HepG2 (cell line): ENCODE results near the gene BRCA1. TPM values are rescaled to one million over a fixed set of nuclear protein-coding genes. Genes with fewer than 3 reads are reported as not detected.

Experiments
- DR1 ChIP-seq: sonication (generic); formaldehyde crosslinking; IDR thresholded peaks from 2 replicates; pipeline ENCODE4 v1.8.0; 2021; ENCODE audit warnings: mild to moderate bottlenecking, missing genetic modification reagents, inconsistent platforms
- ETV6 ChIP-seq: sonication (generic); formaldehyde crosslinking; conservative IDR thresholded peaks from 2 replicates; pipeline ENCODE4 v1.4.0; 2020; ENCODE audit warnings: missing genetic modification reagents
- HMG20A ChIP-seq: IDR thresholded peaks from 2 replicates; pipeline ENCODE4 v1.6.1; 2016; ENCODE audit warnings: borderline replicate concordance
- KDM3A ChIP-seq: IDR thresholded peaks from 2 replicates; pipeline ENCODE4 v1.6.1; 2018; ENCODE audit warnings: low read depth, missing compliant biosample characterization
- MAFK ChIP-seq, 2 experiments: IDR thresholded peaks in 1 of 2; conservative IDR thresholded peaks in 1 of 2; 2 replicates each; pipeline ENCODE4 v1.6.1; 2011; ENCODE audit warnings: improper control_type of control experiment in 2 of 2, low read length in 2 of 2
- NCOR1 ChIP-seq: fragments of 200-600 bp; sonication (generic); IDR thresholded peaks from 2 replicates; pipeline ENCODE4 v1.7.0; 2017; ENCODE audit warnings: antibody characterized with exemption, low read length, borderline replicate concordance
- SNRNP70 ChIP-seq: fragments of 200-400 bp; formaldehyde crosslinking; IDR thresholded peaks from 2 replicates; pipeline ENCODE4 v1.6.1; 2017; ENCODE audit warnings: mild to moderate bottlenecking, low read depth, low read length, moderate library complexity
- THYN1 ChIP-seq: sonication (generic); formaldehyde crosslinking; IDR thresholded peaks from 2 replicates; pipeline ENCODE4 v1.8.1; 2023; ENCODE audit warnings: low read depth, mild to moderate bottlenecking, moderate library complexity, missing genetic modification reagents, borderline replicate concordance
- ZNF674 ChIP-seq: sonication (generic); formaldehyde crosslinking; IDR thresholded peaks from 2 replicates; pipeline ENCODE4 v1.5.0; 2020; ENCODE audit warnings: low read depth, mild to moderate bottlenecking, missing genetic modification reagents
- ZNF775 ChIP-seq: sonication (generic); formaldehyde crosslinking; IDR thresholded peaks from 2 replicates; pipeline ENCODE4 v1.4.0; 2020; ENCODE audit warnings: missing genetic modification reagents, mild to moderate bottlenecking, moderate library complexity, borderline replicate concordance
- ZSCAN25 ChIP-seq: sonication (generic); formaldehyde crosslinking; IDR thresholded peaks from 2 replicates; pipeline ENCODE4 v1.8.0; 2022; ENCODE audit warnings: mild to moderate bottlenecking, missing genetic modification reagents
- polyA plus RNA-seq, 8 experiments: library from polyadenylated mRNA; depleted of rRNA in 3 of 8; stranded (reverse) in 7 of 8; unstranded in 1 of 8; fragments of >200 nt; fragmentation: Illumina TruSeq in 4 of 8; extraction: Trizol in 4 of 8; gene quantifications; 2 replicates each; pipeline versions ENCODE4 v1.2.1 to v1.2.3, GENCODE V29; 2011 to 2016; ENCODE audit warnings: low read depth in 4 of 8, missing spikeins in 1 of 8, mixed read lengths in 1 of 8; ENCODE audit not compliant: insufficient read depth in 1 of 8
- total RNA-seq, 5 experiments: library from RNA; depleted of rRNA; stranded (reverse); fragments of >200 nt; fragmentation: Illumina TruSeq; extraction: Trizol; gene quantifications; 2 replicates each; pipeline ENCODE4 v1.2.3, GENCODE V29; 2016; ENCODE audit warnings: low read depth in 1 of 5
- TF ChIP-seq, protein P1 (sequence below): sonication (generic); formaldehyde crosslinking; IDR thresholded peaks from 2 replicates; pipeline ENCODE4 v1.4.0; 2020; ENCODE audit warnings: missing genetic modification reagents
- TF ChIP-seq, protein P2 (sequence below): sonication (generic); formaldehyde crosslinking; IDR thresholded peaks from 2 replicates; pipeline ENCODE4 v1.5.0; 2020; ENCODE audit warnings: mild to moderate bottlenecking, missing genetic modification reagents
- TF ChIP-seq, protein P3 (sequence below): sonication (generic); formaldehyde crosslinking; IDR thresholded peaks from 2 replicates; pipeline ENCODE4 v1.4.0; 2020; ENCODE audit warnings: mild to moderate bottlenecking, missing genetic modification reagents
- TF ChIP-seq, protein P4 (sequence below): sonication (generic); formaldehyde crosslinking; IDR thresholded peaks from 2 replicates; pipeline ENCODE4 v1.4.0; 2020; ENCODE audit warnings: mild to moderate bottlenecking, missing genetic modification reagents

The BRCA1 gene
- total and polyA plus RNA-seq, 2 of the 13 experiments (the other 11 are each of a cell fraction or from before 2014, with no cell fraction given), result 13.3 to 37.5 TPM

DNA sequence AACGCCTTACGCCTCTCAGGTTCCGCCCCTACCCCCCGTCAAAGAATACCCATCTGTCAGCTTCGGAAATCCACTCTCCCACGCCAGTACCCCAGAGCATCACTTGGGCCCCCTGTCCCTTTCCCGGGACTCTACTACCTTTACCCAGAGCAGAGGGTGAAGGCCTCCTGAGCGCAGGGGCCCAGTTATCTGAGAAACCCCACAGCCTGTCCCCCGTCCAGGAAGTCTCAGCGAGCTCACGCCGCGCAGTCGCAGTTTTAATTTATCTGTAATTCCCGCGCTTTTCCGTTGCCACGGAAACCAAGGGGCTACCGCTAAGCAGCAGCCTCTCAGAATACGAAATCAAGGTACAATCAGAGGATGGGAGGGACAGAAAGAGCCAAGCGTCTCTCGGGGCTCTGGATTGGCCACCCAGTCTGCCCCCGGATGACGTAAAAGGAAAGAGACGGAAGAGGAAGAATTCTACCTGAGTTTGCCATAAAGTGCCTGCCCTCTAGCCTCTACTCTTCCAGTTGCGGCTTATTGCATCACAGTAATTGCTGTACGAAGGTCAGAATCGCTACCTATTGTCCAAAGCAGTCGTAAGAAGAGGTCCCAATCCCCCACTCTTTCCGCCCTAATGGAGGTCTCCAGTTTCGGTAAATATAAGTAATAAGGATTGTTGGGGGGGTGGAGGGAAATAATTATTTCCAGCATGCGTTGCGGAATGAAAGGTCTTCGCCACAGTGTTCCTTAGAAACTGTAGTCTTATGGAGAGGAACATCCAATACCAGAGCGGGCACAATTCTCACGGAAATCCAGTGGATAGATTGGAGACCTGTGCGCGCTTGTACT, at the start of gene BRCA1 (continued):
- TF ChIP-seq, protein P1, sequence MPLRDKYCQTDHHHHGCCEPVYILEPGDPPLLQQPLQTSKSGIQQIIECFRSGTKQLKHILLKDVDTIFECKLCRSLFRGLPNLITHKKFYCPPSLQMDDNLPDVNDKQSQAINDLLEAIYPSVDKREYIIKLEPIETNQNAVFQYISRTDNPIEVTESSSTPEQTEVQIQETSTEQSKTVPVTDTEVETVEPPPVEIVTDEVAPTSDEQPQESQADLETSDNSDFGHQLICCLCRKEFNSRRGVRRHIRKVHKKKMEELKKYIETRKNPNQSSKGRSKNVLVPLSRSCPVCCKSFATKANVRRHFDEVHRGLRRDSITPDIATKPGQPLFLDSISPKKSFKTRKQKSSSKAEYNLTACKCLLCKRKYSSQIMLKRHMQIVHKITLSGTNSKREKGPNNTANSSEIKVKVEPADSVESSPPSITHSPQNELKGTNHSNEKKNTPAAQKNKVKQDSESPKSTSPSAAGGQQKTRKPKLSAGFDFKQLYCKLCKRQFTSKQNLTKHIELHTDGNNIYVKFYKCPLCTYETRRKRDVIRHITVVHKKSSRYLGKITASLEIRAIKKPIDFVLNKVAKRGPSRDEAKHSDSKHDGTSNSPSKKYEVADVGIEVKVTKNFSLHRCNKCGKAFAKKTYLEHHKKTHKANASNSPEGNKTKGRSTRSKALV (CRISPR knock-in tag), result no peak
- TF ChIP-seq, protein P2, sequence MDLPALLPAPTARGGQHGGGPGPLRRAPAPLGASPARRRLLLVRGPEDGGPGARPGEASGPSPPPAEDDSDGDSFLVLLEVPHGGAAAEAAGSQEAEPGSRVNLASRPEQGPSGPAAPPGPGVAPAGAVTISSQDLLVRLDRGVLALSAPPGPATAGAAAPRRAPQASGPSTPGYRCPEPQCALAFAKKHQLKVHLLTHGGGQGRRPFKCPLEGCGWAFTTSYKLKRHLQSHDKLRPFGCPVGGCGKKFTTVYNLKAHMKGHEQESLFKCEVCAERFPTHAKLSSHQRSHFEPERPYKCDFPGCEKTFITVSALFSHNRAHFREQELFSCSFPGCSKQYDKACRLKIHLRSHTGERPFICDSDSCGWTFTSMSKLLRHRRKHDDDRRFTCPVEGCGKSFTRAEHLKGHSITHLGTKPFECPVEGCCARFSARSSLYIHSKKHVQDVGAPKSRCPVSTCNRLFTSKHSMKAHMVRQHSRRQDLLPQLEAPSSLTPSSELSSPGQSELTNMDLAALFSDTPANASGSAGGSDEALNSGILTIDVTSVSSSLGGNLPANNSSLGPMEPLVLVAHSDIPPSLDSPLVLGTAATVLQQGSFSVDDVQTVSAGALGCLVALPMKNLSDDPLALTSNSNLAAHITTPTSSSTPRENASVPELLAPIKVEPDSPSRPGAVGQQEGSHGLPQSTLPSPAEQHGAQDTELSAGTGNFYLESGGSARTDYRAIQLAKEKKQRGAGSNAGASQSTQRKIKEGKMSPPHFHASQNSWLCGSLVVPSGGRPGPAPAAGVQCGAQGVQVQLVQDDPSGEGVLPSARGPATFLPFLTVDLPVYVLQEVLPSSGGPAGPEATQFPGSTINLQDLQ (CRISPR knock-in tag), result no peak
- TF ChIP-seq, protein P3, sequence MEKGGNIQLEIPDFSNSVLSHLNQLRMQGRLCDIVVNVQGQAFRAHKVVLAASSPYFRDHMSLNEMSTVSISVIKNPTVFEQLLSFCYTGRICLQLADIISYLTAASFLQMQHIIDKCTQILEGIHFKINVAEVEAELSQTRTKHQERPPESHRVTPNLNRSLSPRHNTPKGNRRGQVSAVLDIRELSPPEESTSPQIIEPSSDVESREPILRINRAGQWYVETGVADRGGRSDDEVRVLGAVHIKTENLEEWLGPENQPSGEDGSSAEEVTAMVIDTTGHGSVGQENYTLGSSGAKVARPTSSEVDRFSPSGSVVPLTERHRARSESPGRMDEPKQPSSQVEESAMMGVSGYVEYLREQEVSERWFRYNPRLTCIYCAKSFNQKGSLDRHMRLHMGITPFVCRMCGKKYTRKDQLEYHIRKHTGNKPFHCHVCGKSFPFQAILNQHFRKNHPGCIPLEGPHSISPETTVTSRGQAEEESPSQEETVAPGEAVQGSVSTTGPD (CRISPR knock-in tag), result no peak
- TF ChIP-seq ZNF674 (no peak), SNRNP70 (no peak), MAFK (conservative IDR thresholded peaks at IDR 0.05 in 1 of 2, IDR thresholded peaks at IDR 0.05 in 1 of 2; ENCODE audit: low read length in 2 of 2) (peak in 1 of 2 experiments; percentile 39; a peak in 1 of 4 replicates), ZNF775 (CRISPR knock-in tag) (no peak), KDM3A (CRISPR knock-in tag) (no peak), NCOR1 (peak; percentile 75), ETV6 (peak; percentile 28; the same call in 1 of the 2 replicates), THYN1 (CRISPR knock-in tag) (no peak), HMG20A (CRISPR knock-in tag) (peak; percentile 39; the same call in 1 of the 2 replicates), DR1 (CRISPR knock-in tag) (peak; percentile 71), ZSCAN25 (CRISPR knock-in tag) (0 out of 2 replicates have a peak, but pooled peaks have one; percentile 50)
- TF ChIP-seq, protein P4, sequence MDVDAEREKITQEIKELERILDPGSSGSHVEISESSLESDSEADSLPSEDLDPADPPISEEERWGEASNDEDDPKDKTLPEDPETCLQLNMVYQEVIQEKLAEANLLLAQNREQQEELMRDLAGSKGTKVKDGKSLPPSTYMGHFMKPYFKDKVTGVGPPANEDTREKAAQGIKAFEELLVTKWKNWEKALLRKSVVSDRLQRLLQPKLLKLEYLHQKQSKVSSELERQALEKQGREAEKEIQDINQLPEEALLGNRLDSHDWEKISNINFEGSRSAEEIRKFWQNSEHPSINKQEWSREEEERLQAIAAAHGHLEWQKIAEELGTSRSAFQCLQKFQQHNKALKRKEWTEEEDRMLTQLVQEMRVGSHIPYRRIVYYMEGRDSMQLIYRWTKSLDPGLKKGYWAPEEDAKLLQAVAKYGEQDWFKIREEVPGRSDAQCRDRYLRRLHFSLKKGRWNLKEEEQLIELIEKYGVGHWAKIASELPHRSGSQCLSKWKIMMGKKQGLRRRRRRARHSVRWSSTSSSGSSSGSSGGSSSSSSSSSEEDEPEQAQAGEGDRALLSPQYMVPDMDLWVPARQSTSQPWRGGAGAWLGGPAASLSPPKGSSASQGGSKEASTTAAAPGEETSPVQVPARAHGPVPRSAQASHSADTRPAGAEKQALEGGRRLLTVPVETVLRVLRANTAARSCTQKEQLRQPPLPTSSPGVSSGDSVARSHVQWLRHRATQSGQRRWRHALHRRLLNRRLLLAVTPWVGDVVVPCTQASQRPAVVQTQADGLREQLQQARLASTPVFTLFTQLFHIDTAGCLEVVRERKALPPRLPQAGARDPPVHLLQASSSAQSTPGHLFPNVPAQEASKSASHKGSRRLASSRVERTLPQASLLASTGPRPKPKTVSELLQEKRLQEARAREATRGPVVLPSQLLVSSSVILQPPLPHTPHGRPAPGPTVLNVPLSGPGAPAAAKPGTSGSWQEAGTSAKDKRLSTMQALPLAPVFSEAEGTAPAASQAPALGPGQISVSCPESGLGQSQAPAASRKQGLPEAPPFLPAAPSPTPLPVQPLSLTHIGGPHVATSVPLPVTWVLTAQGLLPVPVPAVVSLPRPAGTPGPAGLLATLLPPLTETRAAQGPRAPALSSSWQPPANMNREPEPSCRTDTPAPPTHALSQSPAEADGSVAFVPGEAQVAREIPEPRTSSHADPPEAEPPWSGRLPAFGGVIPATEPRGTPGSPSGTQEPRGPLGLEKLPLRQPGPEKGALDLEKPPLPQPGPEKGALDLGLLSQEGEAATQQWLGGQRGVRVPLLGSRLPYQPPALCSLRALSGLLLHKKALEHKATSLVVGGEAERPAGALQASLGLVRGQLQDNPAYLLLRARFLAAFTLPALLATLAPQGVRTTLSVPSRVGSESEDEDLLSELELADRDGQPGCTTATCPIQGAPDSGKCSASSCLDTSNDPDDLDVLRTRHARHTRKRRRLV, result no peak
